Bronchial epithelial cell (primary cell): Measurements from ENCODE around the gene SELENOF. TPM values are rescaled to one million over a fixed set of nuclear protein-coding genes. Genes with fewer than 3 reads are reported as not detected.

Source experiments
- DNase-seq: peaks from one replicate; pipeline ENCODE4 v3.0.0-alpha.2; 2010; ENCODE audit warnings: low read depth
- FAIRE-seq: peaks from 2 replicates; lab custom pipeline; 2011; peaks lifted over from hg19 to GRCh38; lab: Jason Lieb, UNC
- H3K27me3 ChIP-seq: 2 replicates; pipeline ENCODE4 v1.5.1; 2011; ENCODE audit warnings: low read length; ENCODE audit not compliant: control insufficient read depth, insufficient read depth
- H3K36me3 ChIP-seq: 2 replicates; pipeline ENCODE4 v1.5.1; 2011; ENCODE audit warnings: low read length; ENCODE audit not compliant: control insufficient read depth, insufficient read depth
- H3K4me3 ChIP-seq: 2 replicates; pipeline ENCODE4 v1.5.1; 2011; ENCODE audit warnings: mild to moderate bottlenecking, low read depth, low read length, control low read depth
- CTCF ChIP-seq: IDR thresholded peaks from 2 replicates; pipeline ENCODE4 v1.5.1; 2011; ENCODE audit warnings: mild to moderate bottlenecking, moderate library complexity, low read length, control low read depth, inconsistent platforms; ENCODE audit not compliant: insufficient read depth, severe bottlenecking
- total RNA-seq: library from RNA; depleted of rRNA; stranded (reverse); fragments of >200 nt; gene quantifications from 2 replicates; pipeline ENCODE4 v1.2.1, GENCODE V29; 2014

Gene SELENOF
- 131 and 162 TPM in 2 replicates for total RNA-seq

GRCh38 chr1:86913896-86914600 is at the start of gene SELENOF:
SELENOF (minus strand) TSS chr1:86914126; CDS start chr1:86914111, 15 bp downstream.
- TF ChIP-seq CTCF, result no peak
- DNase-seq (peak; percentile 100), FAIRE-seq (peak; percentile 86)
- Histone ChIP-seq H3K27me3 (no peaks in the 10 kb centered on the region), H3K4me3 (peak within 1 kb of the TSS; percentile 94), H3K36me3 (peaks cover 2% of the 10 kb centered on the region)

GRCh38 chr1:86960548-86960947 is 46.6 kb upstream of the SELENOF start:
- no peak for TF ChIP-seq CTCF
- Histone ChIP-seq H3K4me3 (no peak overlapping the region), H3K27me3 (no peaks in the 10 kb centered on the region), H3K36me3 (no peaks in the 10 kb centered on the region)
- FAIRE-seq (no peak), DNase-seq (no peak)

GRCh38 chr1:86957221-86957620 is 43.3 kb upstream of the SELENOF start:
- no peak for TF ChIP-seq CTCF
- Histone ChIP-seq H3K36me3 (no peaks in the 10 kb centered on the region), H3K27me3 (no peaks in the 10 kb centered on the region), H3K4me3 (no peak overlapping the region)
- DNase-seq (no peak), FAIRE-seq (no peak)

- no peak for DNase-seq
- H3K36me3 ChIP-seq, result no peaks in the 10 kb centered on the region
- TF ChIP-seq CTCF, result no peak
- no peak overlapping the region for H3K4me3 ChIP-seq
- FAIRE-seq, result no peak
- H3K27me3 ChIP-seq, result no peaks in the 10 kb centered on the region
Observed at GRCh38 chr1:86956221-86956620, 42.3 kb upstream of the SELENOF start.

DNA sequence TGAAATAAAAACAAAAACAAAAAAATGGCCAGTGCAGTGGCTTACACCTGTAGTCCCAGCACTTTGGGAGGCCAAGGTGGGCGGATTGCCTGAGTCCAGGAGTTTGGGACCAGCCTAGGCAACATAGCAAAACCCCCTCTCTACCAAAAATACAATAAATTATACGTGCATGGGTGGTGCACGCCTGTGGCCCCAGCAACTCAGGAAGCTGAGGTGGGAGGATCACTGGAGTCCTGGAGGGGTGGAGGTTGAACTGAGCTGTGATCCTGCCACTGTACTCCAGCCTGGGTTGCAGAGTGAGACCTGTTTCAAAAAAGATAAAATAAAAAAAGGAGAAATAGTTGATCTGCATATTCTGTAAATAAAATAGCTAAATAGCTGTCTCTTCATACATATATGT is 41.8 kb upstream of the SELENOF start:
- no peak overlapping the region for H3K4me3 ChIP-seq
- H3K36me3 ChIP-seq, result no peaks in the 10 kb centered on the region
- no peak for TF ChIP-seq CTCF
- no peak for DNase-seq
- H3K27me3 ChIP-seq, result no peaks in the 10 kb centered on the region
- FAIRE-seq, result no peak

GRCh38 chr1:86953167-86953566 is 39.2 kb upstream of the SELENOF start:
- Histone ChIP-seq H3K36me3 (no peaks in the 10 kb centered on the region), H3K4me3 (no peak overlapping the region), H3K27me3 (no peaks in the 10 kb centered on the region)
- TF ChIP-seq CTCF, result no peak
- DNase-seq, result no peak
- FAIRE-seq, result no peak
